Subcutaneous adipose tissue (tissue), 4 donors: ENCODE data around the gene POLR2F. TPM values are rescaled to one million over a fixed set of nuclear protein-coding genes. Genes with fewer than 3 reads are reported as not detected.

Experiments used
- total RNA-seq, 4 donors: library from RNA; depleted of rRNA; stranded (reverse); fragments of >200 nt; gene quantifications; one replicate each; pipeline ENCODE4 v1.1.0, GENCODE V29; 2016
- TF ChIP-seq, protein P1 (sequence below): fragments of 450-650 bp; IDR thresholded peaks from one replicate; pipeline ENCODE4 v1.5.1; 2016; ENCODE audit warnings: low read depth, mild to moderate bottlenecking, control low read depth, antibody characterized with exemption, moderate library complexity

The POLR2F gene
- total RNA-seq, 4 donors from 2014 or later = 49.3 to 93.9 (median 67.8) TPM

DNA sequence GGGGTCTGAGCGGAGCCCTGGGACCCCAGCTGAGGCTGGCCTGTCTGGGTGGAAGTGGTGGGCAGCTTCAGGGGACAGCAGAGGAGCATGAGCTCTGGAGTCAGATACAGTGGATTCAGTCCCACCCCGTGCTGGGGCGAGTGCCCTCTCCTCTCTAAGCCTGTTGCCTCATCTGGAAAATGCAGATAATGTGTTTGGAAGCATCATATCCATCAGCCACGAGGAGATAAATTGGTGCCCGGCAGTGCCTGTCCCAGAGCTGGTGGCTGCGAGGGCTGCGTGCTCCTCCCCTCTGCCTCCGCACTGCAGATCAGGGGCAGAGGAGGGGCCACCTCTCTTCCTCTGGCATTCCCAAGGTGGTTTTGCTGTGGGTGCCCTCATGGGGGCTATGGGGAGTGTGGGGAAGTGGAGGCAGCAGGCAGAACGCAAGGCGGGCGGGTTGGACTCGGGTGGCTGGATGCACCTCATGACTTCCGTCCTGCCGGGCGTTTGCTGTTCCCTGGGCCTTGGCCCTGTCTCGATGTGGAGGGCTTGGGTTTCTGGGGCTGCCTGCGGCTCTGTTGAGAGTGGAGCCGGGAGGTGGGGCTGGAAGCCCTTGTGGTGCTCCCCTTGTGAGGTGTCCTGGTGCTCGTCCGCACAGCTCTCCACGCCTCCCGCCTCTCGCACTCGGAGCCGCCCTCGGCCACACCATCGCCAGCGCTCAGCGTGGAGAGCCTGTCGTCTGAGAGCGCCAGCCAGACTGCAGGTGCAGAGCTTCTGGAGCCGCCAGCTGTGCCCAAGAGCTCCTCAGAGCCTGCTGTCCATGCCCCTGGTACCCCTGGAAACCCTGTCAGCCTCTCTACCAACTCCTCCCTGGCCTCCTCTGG is 26.5 kb upstream of the POLR2F start:
- TF ChIP-seq, protein P1, sequence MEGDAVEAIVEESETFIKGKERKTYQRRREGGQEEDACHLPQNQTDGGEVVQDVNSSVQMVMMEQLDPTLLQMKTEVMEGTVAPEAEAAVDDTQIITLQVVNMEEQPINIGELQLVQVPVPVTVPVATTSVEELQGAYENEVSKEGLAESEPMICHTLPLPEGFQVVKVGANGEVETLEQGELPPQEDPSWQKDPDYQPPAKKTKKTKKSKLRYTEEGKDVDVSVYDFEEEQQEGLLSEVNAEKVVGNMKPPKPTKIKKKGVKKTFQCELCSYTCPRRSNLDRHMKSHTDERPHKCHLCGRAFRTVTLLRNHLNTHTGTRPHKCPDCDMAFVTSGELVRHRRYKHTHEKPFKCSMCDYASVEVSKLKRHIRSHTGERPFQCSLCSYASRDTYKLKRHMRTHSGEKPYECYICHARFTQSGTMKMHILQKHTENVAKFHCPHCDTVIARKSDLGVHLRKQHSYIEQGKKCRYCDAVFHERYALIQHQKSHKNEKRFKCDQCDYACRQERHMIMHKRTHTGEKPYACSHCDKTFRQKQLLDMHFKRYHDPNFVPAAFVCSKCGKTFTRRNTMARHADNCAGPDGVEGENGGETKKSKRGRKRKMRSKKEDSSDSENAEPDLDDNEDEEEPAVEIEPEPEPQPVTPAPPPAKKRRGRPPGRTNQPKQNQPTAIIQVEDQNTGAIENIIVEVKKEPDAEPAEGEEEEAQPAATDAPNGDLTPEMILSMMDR = no peak

DNA sequence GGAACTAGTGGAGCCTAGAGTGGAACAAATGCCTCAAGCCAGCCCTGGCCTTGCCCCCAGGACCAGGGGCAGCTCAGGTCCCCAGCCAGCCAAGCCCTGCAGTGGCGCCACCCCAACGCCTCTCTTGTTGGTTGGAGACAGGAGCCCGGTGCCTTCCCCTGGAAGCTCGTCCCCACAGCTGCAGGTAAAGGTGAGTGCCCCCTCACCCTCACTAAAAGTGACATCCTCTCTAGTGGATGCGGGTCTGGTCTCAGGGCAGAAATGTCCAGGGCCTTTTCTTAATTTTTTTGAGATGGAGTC is 25.9 kb upstream of the POLR2F start:
- TF ChIP-seq, protein P1 = no peak

DNA sequence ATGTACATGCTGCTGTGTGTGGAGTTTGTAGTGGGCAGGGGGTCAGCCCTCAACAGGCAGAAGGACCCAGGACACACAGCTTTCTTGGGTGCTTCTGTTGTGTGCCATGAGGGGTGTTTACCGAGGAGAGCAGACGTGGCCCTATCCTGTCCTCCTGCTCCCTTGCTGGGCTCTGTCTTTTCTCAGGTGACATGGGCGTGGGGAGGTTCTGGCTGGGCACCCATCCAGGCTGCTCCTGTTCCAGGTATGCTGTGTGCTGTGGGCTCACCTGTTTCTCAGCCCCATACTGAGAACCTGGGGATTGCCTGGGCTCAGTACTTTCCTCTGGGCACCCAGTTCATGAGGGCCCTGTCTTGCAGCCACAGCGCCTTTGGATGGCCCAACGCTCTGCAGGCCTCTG is 24.1 kb upstream of the POLR2F start:
- TF ChIP-seq, protein P1 = no peak

DNA sequence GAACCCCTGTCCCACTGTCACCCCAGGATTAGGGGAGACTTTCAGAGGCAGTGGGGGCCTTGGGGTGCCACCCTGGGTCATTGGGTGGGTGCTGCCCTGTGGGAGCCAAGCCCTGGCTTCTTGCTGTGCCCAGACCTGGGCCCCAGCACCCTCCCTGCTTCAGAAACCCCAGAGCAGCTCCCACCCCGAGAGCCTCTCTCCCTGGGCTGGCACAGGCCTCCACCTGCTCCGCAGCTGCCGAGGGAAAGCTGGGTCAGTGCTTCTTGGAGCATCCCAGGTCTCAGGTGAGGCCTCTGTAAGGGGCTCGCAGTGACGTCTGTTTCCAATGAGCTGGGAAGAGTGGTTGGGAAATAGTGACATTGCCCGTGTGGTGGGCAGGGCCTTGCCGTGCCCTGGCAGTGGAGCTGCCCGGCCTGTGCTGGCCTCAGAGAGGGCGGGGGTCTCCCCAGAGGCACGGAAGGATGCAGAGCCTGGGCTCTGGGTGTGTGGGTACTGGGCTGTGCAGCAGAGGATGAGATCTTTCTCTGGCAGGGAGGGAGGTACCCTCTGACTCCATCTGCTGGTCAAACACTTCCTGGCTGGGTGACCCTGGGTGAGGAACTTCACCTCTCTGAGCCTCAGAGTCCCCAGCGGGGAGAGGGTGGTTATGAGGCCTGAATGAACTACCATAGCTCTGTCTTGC is 23.1 kb upstream of the POLR2F start:
- TF ChIP-seq, protein P1 = no peak

DNA sequence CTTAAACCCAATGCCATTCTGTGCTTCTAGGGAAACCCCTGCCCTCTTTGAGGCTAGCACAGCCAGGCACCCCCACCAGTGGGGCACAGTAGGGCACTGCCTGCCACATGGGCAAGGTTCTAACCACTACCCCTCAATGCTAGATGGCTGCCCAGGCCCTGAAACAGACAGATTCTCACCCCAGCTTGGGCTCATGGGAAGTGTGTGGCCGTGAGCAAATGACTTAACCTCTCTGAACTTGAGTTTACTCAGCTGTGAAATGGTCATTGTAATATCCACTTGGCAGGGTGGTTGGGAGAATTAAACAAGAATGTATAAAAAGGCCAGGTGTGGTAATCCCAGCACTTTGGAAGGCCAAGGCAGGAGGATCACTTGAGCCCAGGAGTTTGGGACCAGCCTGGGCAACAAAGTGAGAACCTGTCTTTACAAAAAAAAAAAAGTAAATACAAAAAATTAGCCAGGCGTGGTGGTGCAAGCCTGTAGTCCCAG is 22.5 kb upstream of the POLR2F start:
- TF ChIP-seq, protein P1 = no peak

DNA sequence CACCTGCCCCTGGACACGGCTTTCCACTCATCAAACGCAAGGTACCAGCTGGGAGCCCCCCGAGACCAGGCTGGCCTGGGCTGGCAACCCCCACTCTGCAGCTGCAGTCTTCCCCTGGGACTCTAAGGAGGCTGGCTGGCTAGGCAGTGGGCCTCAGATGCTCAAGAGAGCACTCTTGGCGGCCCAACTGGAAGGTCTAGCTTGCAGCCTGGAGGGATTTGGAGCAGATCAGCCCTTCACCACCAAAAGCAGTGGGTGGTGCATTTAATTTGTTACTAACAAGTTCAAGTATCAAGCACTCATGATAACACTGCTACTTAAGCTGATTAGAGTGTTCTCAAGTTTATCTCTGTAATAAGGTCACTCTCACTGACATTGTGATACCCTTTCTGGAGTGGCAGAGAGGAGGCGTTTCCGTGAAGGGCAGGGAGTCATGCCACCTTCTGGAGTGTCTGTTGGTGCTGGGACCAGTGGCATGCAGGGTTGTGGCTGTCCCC is 21.6 kb upstream of the POLR2F start:
- TF ChIP-seq, protein P1 = no peak

DNA sequence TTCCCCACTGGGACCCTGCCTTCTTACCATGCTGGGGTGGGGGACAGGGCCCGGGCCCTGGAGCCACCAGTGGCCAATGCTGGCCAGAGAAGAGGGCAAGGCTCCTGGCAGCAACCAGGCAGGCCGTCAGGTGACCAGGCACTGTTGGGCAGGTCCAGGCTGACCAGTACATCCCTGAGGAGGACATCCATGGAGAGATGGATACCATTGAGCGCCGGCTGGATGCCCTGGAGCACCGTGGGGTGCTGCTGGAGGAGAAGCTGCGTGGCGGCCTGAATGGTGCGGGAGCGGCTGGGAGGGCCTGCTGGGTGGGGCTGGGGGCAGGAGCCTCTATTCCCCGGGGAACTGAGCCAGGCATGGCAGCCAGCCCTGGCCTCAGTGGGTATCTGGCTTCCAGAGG is 21.1 kb upstream of the POLR2F start:
- TF ChIP-seq, protein P1 = no peak
